NCI-H2029 treated with DMSO at 0.1 percent for 48 hours (cell line): ENCODE data around the gene TUBGCP6.
A peak's percentile ranks its signal among the peaks of the same experiment; 100 is the strongest.

ENCODE experiments used
- DNase-seq: peaks from one replicate; lab custom pipeline; 2025; lab: John Stamatoyannopoulos, UW

The TUBGCP6 gene

GRCh38 chr22:50226063-50226874 lies 18.6 kb downstream of the TUBGCP6 start:
- DNase-seq, result no peak

- DNase-seq, result no peak
Measured at GRCh38 chr22:50225200-50225969, 19.4 kb downstream of the TUBGCP6 start.

GRCh38 chr22:50224071-50224470 lies 20.8 kb downstream of the TUBGCP6 start:
- DNase-seq, result no peak

- no peak for DNase-seq
Measured at GRCh38 chr22:50222508-50222907, 22.3 kb downstream of the TUBGCP6 start.

GRCh38 chr22:50221410-50222300 lies 23.2 kb downstream of the TUBGCP6 start:
- DNase-seq, result no peak

GRCh38 chr22:50220603-50221409 lies 24.0 kb downstream of the TUBGCP6 start:
- no peak for DNase-seq

GRCh38 chr22:50219800-50220602 lies 24.8 kb downstream of the TUBGCP6 start:
- DNase-seq, result no peak

- DNase-seq, result peak; percentile 57
Measured at GRCh38 chr22:50218996-50219727, 25.7 kb downstream of the TUBGCP6 start.

GRCh38 chr22:50218153-50218995 lies 26.4 kb downstream of the TUBGCP6 start:
- no peak for DNase-seq

GRCh38 chr22:50217543-50218152 lies 27.2 kb downstream of the TUBGCP6 start:
- DNase-seq, result no peak

- no peak for DNase-seq
Measured at GRCh38 chr22:50216684-50217520, 27.9 kb downstream of the TUBGCP6 start.

GRCh38 chr22:50216055-50216683 lies 28.7 kb downstream of the TUBGCP6 start:
- DNase-seq, result no peak

GRCh38 chr22:50215297-50216054 lies 29.3 kb downstream of the TUBGCP6 start:
- no peak for DNase-seq

GRCh38 chr22:50213263-50213662 lies 31.6 kb downstream of the TUBGCP6 start:
- DNase-seq, result no peak

- no peak for DNase-seq
Measured at GRCh38 chr22:50211147-50211546, 33.7 kb downstream of the TUBGCP6 start.
